NCI-H460 (cell line): ENCODE measurements around the gene FRMD4B. TPM values are rescaled to one million over a fixed set of nuclear protein-coding genes. Genes with fewer than 3 reads are reported as not detected.

Source experiments
- DNase-seq: peaks from one replicate; pipeline ENCODE4 v3.0.0-alpha.2; 2016; ENCODE audit warnings: low read depth; ENCODE audit errors: extremely low read depth
- total RNA-seq: library from RNA; depleted of rRNA; stranded (reverse); fragments of >200 nt; shearing (Covaris generic); gene quantifications from 2 replicates; pipeline ENCODE4 v1.2.3, GENCODE V29; 2014

The FRMD4B gene
- total RNA-seq, 1 experiment from 2014 or later: 21.1 TPM

DNA sequence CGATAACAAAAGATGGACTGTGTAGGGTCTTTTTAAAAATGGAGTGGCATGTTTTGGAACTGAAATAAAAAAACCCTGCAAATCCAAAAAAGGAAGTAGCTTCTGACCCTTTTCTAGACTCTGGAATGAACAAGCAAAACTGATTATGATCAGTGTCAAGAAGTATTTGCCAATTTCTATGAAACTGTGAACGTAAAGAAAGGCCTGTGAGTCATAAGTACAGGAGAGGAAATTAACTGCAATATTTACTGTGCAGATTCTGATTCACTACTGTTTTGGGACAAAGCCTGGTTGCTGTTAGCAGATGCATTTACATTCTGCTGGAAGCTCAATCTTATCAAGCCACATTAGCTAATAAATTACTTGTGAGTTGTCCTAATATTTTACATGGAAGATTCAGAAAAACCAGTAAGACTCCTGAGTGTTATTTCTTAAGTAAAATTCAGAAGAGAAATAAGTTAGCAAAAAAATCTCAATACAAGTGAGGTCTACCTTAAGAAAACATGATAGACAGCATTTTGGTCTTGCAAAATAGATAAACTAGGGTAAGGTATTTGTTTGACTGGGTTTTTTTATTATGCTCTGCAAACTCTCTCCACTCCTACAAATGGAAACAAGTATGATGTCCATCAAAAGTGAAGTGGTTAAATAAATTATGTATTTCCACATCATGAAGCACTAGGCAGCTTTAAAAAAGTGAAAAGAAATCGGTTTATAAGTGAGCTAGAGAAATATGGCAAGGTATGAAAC, 173.3 kb downstream of the FRMD4B start:
- peak; percentile 67 for DNase-seq

DNA sequence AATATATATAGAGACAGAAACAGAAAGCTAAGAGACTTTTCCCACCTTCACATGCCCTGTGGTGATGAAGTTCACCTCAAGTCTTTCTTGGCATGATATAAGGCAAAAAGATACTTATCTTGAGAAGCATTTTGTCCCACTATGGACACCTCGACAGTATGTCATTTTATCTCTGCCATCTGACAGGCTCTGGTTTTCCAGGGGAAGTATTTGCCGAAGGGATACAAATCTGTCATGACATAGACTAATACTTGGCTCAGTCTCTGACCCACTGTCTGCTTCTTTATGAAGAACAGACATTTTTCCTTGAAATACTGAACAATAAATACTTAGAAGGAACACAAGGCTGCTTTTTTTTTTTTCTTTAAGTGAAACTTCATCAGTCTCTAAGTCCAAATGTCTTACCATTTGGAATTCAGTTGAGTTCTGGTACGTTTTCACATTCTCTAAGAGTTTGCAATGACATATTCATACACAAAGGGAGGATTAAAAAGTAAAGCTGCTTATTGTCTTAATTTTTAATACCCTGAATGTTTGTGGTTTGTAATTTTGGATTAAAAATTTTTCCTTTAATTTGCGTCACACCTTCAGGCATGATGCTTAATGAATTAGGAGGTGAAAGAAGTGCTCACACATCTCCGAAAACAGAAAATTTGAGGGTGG, 175.7 kb downstream of the FRMD4B start:
- DNase-seq: no peak

DNA sequence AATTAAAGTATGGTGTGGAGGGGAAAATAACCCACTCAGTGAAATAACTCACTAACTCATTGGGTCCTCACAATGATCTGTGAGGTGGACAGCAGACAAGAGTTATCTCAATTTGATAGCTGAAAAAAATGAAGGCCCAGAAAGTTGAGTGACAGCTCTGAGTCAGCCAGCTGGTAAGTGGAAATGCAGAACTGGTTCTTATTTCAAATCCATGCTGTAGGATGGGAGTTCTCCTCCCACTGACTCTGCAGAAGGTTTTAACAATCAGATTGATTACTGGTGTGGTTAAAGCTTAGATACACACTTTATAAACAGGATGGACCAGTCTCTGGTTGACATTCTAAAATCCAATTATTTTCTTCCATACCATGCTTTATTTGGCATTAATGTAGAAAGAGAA, 176.5 kb downstream of the FRMD4B start:
- no peak for DNase-seq

DNA sequence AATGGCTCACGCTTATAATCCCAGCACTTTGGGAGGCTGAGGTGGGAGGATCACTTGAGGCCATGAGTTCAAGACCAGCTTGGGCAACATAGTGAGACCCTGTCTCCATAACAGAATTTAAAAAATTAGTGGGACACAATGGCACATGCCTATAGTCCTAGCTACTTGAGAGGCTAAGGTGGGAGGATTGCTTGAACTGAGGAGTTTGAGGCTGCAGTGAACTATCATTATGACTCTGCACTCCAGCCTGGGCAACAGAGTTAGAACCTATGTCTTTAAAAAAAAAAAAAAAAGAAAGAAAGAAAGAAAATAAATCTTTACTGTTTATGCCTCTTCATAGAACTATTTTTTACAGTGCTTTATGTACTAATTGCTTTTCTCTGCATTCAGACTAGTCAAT, 178.9 kb downstream of the FRMD4B start:
- no peak for DNase-seq

DNA sequence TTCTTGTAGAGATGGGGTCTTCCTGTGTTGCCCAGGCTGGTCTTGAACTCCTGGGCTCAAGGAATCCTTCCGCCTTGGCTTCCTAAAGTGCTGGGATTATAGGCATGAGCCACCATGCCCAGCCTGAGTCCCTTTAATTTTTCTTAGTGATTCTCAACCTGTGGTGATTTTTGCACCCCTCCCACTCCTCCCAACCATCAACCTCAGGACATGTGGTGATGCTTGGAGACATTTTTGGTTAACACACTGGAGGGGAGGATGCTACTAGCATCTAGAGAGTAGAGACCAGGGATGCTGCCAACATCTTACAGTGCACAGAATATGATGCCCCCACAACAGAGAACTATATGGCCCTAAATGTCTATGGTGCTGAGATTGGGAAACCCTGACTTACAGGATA, 180.5 kb downstream of the FRMD4B start:
- no peak for DNase-seq

DNA sequence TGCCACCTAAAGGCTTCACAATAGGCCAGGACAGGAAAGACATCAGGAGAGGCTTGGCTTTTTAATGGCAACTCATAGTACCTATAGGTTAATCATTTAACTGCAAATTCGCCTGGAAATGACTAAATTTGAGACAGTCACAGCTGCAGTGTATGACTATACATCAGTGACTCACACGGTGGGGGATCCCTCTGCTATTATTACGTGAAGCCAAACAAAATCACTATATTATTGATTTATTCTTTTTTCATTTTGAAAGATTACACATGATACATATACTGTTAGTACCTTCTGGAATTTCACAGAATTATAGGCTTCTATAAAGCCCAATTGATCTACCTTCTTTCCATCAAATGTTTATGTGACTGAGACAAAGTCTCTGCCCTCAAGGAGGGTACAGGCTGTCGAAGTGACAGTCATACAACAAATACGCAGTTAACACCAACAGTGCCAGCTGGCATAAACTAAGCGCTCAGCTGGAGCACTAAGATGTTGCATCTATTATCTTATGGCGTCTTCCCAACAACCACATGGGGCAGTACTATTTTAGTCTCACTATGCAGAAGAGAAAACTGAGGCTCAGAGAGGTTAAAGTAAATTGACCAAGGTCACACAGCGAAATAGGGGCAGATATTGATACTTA, 181.5 kb downstream of the FRMD4B start:
- peak; percentile 57 for DNase-seq

DNA sequence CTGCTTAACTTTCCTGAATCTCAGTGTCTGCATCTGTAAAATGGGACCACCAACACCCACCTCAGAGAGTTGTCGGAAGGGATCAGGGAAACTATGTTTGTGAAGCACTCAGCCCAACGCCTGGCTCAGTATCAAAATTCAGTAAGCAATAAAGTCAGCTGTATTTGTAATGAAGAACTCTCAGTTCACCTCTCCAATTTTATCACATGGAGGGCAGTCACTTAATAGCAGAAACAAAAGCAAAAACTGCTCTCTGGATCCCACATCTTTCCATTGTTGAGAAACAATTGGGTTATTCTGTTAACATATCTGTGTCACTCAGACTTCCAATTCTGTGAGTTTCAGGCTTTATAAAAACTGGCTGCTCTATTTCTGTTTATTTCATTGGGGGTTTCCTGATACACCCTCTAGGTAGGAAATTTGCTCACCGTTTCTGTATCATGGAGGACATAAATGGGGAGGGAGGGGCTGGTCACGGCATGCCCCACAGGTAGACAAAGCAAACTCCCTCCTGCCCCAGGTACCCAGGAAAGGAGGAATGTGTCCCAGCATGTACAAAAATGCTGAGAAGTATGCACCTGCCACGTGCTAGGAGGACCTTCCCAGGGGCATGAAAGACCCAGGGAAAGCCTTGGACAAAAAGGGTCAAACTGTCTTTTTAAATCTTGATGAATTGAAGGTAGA, 182.1 kb downstream of the FRMD4B start:
- DNase-seq: no peak

DNA sequence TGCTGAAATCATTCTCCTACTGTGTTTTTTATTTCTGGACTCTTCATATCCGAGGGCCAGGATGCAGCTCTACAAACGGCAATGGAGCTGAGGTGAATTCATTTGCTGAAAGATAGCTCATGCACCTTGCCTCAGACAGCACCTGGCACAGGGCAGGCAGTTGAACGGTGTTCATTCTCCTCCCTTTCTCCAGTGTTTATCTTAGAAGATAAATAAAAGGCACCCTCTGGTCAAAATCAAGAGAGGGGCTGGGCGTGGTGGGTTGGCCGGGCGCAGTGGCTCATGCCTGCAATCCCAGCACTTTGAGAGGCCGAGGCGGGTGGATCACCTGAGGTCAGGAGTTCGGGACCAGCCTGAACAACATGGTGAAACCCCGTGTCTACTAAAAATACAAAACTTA, 184.2 kb downstream of the FRMD4B start:
- DNase-seq: no peak

DNA sequence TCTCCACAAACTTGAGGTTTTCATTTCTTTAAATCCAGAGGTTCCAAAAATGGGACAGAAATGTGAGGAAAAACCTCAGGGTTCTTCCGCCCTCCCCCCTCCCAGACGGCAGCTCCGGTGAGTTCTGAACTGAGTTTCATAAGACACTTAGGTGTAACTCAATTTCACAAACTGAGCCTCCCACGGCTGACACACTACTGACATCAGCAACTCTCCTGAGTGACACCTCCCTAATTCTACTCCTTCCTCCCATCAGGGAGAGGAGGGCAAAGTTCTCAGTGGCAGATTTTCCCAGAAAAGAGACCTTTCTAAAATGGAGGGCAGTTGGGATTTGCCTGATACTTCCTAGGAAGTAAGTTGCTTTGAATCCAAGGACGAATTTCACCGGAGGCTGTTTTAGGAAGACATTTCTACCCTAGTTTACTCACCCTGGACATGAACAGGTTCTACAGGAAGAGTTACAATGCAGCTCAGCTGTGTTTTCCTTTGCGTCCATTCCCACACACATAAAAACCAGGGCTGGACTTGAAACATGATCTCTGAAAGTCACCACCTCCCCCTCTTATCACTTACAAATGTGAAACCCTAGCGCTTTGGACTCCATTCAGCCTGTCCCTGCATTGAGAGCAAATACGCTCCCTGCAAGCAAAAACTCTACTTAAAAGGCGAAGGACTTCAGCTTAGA, 185.4 kb downstream of the FRMD4B start:
- DNase-seq: peak; percentile 63

DNA sequence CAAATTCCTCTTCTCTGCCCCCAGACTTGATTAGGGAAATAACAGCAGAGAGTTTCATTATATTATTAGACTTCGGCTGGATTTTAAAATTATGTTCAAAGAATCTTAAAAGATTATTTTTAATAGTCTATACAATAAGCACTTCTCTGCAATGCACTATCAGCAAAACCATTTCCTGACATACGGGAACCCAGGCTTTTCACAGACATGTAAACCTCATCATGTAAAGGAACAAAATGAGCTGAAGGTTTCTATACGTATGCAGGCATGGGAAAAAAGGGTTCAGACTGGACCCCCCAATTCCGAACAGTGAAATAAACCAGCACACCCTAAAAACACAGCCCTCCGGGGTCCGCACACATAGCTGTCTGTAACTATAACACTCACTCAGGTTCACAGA, 185.9 kb downstream of the FRMD4B start:
- DNase-seq: no peak

DNA sequence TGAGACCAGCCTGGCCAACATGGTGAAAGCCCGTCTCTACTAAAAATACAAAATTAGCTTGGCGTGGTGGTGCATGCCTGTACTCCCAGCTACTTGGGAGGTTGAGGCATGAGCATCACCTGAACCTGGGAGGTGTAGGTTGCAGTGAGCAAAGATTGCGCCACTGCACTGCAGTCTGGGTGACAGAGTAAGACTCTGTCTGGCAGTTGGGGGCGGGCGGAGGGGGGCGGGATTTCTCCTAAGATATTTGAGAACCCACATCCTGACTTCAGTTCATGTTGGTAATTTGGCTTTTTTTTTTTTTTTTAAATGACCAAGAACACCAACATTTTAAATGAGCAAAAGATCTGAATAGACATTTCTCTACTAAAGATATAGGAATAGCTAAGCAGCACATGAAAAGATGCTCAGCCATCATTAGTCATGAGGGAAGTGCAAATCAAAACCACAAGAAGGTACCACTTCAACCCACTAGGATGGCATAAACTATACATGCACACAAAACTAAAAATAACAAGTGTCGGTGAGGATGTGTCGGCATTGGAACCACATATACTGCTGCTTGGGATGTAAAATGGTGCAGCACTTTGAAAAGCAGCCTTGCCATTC, 187.9 kb downstream of the FRMD4B start:
- no peak for DNase-seq

DNA sequence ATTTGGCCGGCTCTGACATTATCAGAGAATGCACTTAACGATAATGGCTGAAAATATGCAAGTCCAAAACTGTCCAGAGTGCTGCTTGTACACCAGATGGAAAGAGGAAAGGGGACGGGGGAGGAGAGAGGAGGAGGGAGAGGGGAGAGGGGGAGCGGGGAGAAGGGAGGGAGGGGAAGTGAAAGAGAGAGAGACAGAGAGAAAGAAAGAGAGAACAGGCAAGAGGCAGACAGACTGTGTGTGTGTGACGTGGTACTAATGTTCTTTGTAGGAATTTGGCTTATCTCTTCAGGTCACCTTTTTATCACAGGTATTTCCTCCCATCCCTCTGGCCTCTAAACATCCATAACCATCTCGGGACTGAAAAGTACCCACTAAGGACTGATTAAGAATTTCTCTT, 188.4 kb downstream of the FRMD4B start:
- no peak for DNase-seq

DNA sequence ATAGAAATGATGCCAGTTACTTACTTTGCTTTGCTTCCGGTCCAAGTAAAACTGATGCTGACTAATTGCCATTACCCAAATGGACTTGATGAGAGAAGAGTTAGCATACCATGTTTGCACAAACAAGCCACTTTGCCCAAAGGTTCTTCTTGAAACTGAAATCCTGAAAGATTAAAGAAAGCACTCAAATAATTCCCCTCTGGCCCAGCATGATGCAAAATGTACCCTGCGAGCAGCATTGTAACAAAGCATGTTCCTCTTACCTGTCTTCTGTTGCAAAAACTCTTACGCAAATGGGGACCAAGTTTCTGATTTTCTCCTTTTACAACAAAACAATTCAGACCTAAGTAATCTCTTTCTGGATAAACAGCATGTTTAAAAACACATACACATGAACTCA, 189.0 kb downstream of the FRMD4B start:
- DNase-seq: no peak

DNA sequence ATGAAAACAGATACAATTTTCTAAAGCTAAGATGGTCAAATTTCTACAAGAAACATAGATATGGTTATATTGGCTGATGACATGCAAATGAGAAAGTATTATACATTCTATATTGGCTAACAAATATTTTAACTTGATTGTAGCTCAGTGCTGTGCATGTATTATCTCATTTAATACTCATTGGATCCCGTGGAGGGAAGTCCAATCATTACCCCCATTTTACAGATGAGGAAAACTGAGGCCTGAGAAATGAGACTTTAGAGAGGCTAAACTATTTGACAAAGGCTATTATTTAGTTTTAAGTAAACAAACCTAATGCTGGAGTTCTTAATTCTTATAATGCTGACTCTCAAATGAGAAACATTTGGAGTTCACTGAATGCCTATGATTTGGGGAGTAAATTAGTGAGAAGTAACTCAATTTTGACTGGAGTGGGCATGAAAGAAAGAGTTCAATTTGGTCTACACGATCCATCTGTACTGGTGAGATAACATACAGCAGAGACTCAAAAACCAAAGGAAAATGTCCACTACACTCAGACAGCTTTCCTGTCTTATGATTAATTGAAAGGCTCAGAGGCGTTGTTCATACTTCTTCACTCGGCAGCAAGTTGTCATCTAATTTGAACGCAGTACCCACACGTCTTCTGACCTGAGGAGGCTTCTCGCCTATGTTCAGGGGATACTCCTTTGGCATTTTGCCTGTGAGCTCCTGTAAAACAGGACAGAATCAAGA, 191.3 kb downstream of the FRMD4B start:
- DNase-seq: no peak

DNA sequence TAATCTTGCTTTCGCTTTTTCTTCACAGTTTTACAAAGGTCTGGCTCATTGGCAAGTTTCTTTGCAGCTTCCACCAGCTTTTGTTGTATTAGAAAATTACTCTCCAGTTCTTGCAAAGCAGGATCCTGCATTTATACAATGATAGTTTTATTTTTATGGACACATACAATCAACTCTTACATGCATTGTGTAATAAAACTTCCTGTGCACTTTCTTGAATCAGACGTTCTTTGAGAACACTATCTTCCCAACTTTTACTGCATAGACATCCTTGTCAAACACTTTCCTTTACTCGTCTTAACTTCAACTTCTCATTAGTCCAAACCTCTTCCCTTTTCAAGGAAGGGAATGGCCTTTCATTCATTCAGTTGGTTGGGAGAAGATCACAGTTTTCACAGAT, 192.1 kb downstream of the FRMD4B start:
- DNase-seq: no peak

DNA sequence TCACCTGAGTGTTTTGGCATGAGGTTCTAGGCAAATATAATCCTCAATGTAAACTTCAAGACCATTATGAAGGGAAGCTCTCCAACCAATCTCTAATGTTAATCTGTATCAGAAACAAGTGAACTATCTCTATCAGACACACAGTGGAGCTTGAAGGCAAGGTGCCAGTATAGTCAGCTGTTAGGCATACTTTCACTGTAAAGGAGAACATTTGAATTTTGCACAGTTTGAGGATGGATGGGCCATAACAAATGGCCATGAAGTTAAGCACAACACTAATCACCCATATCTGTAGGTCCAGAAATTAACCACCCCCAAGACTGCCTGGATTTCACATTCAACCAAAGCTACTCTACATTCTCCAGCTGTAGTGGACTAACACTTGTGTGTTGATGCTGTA, 194.4 kb downstream of the FRMD4B start:
- DNase-seq: no peak

DNA sequence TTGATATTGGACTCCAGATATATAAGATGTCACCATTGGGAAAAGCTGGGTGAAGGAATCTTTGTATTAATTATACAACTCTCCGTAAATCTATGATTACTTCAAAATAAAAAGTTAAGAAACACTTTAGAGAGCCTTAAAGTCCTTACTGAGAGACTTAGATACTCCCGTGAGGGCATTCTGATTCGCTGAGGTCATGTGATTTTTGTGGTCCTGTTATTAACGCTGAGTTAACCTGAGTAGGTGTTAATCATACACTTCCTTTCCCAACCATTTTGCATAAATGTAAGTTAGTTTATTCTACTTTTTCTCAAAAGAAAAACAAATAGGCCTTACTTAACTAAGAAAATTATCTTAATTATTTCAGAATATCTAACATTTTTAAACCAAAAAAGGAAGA, 196.4 kb downstream of the FRMD4B start:
- no peak for DNase-seq

DNA sequence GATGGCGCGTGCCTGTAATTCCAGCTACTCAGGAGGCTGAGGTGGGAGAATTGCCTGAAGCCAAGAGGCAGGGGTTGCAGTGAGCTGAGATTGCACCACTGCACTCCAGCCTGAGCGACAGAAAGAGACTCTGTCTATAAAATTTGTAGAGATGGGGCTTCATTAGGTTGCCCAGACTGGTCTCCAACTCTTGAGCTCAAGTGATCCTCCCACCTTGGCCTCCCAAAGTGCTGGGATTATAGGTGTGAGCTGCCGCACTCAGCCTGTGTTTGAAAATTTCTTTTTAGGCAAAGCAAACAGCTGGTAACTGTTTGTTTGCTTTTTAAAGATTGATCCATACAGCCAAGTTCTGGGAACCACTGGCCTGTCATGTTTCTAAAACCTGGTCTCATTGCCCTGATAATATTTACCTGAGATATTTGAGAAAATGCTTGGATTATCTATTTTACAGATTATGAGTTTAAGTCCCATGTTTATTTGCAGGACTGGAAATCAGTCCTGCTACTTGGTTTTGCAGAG, 199.3 kb downstream of the FRMD4B start:
- DNase-seq: no peak

DNA sequence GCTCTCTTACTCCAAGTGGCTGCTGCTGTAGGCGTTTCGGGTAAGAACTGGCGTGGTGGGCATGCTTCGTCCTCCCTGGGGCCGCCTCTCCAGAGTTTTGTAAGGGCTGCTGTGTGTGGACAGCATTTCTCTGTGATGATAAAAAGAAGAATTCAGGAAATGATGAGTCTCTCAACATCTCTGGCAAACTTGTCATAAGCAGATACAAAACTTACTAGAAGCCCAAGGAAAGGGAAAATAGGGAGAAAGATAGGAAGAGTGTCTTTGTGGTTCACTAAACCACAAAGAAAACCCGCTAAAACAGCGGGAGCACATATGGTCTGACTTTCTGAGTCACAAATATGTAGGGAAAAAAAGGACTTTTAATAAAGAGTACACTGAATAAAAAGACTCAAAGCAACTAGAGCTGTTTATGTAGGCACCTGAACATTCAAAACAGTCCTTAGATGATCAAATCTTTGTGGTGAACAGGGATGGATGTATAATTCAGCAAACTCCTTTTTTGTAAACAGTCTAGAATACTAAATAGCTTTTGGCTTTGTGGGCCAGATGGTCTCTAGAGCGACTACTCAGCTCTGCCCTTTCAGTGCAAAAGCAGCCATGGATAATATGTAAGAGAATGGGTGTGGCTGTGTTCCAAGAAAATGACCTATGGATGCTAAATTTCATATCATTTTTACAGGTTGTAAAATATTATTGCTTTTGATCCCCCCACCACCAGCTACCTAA, 203.1 kb downstream of the FRMD4B start:
- DNase-seq: no peak
